H7 (cell line): ENCODE results near the gene GPR108. TPM values are rescaled to one million over a fixed set of nuclear protein-coding genes. Genes with fewer than 3 reads are reported as not detected.
"Not testable (repeated sequence)": the region's sequence is repeated elsewhere in the genome, so short reads cannot be mapped to it uniquely, and the experiment has no call there.

ENCODE experiments used
- DNase-seq: peaks from one replicate; pipeline ENCODE4 v3.0.0; 2012
- H3K27me3 ChIP-seq: 2 replicates; pipeline ENCODE4 v1.6.0; 2011; ENCODE audit warnings: mild to moderate bottlenecking, low read length; ENCODE audit not compliant: control insufficient read depth, insufficient read depth
- H3K36me3 ChIP-seq: replicated peaks from 2 replicates; pipeline ENCODE4 v1.5.1; 2011; ENCODE audit warnings: low read length; ENCODE audit not compliant: control insufficient read depth, insufficient read depth
- H3K4me3 ChIP-seq: 2 replicates; pipeline ENCODE4 v1.5.1; 2011; ENCODE audit warnings: low read depth, mild to moderate bottlenecking, control low read depth, low read length, moderate library complexity; ENCODE audit not compliant: insufficient read depth
- total RNA-seq: library from RNA; depleted of rRNA; stranded (reverse); fragments of >200 nt; shearing (Covaris generic); gene quantifications from 2 replicates; pipeline ENCODE4 v1.2.3, GENCODE V29; 2014

GPR108 gene
- total RNA-seq, 1 experiment from 2014 or later: 61.7 TPM

GRCh38 chr19:6767357-6768235 is 30.2 kb upstream of the GPR108 start, which contains the start of gene SH2D3A:
Gene SH2D3A, minus strand, starts transcription at chr19:6767435. Its CDS starts 3,687 bp downstream, at chr19:6763748.
- DNase-seq: peak; percentile 98
- peak within 1 kb of the TSS; percentile 88 for H3K4me3 ChIP-seq

GRCh38 chr19:6767081-6767356 is 29.6 kb upstream of the GPR108 start:
- Histone ChIP-seq H3K4me3 (peak overlapping the region; percentile 88), H3K27me3 (no peaks in the 10 kb centered on the region), H3K36me3 (peaks cover 1% of the 10 kb centered on the region; the same call in 1 of the 2 replicates)
- DNase-seq: no peak

More at GRCh38 chr19:6767357-6768235, 30.2 kb upstream of the GPR108 start, which contains the start of gene SH2D3A:
- Histone ChIP-seq H3K27me3 (no peaks in the 10 kb centered on the region), H3K36me3 (peaks cover 1% of the 10 kb centered on the region; the same call in 1 of the 2 replicates)

GRCh38 chr19:6766357-6767080 is 29.1 kb upstream of the GPR108 start:
- Histone ChIP-seq H3K27me3 (no peaks in the 10 kb centered on the region), H3K36me3 (peaks cover 1% of the 10 kb centered on the region; the same call in 1 of the 2 replicates), H3K4me3 (peak overlapping the region; percentile 88)
- peak; percentile 24 for DNase-seq

DNA sequence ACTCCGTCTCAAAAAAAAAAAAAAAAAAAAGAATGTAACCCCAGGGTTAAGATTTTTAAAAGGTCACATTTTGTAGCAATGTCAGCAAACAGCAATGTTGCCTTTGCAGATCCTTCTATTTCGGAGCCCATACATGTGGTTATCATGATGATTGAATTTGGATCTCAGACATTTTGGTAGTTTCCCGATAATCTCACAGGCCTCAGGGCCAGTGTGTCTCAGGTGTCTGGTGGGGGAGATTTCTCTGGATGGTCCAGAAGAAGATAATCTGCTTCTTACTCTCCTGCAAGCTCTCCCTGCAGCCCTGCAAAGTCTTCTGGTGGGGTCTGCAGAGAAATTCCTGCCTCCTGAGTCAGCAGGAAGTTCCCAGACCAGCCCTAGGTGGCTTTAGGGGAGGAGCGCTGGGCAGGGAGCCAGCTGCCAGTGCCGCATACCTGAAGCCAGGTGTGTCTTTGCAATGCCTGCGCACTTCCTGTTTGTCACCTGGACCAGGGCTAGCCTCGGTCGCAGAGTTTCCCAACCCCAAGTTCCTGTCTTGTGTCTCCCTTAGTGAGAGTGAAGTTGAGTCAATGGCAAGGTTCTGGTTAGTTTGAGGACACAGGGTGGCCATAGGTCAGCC is 28.5 kb upstream of the GPR108 start:
- H3K36me3 ChIP-seq: peaks cover 1% of the 10 kb centered on the region; the same call in 1 of the 2 replicates
- H3K4me3 ChIP-seq: peak overlapping the region; percentile 88; the same call in 1 of the 2 replicates
- H3K27me3 ChIP-seq: no peaks in the 10 kb centered on the region
- peak; percentile 87 for DNase-seq

- not testable (repeated sequence) for H3K4me3 ChIP-seq, DNase-seq, H3K36me3 ChIP-seq, H3K27me3 ChIP-seq
Observed at GRCh38 chr19:6762253-6762797, 24.9 kb upstream of the GPR108 start.

DNA sequence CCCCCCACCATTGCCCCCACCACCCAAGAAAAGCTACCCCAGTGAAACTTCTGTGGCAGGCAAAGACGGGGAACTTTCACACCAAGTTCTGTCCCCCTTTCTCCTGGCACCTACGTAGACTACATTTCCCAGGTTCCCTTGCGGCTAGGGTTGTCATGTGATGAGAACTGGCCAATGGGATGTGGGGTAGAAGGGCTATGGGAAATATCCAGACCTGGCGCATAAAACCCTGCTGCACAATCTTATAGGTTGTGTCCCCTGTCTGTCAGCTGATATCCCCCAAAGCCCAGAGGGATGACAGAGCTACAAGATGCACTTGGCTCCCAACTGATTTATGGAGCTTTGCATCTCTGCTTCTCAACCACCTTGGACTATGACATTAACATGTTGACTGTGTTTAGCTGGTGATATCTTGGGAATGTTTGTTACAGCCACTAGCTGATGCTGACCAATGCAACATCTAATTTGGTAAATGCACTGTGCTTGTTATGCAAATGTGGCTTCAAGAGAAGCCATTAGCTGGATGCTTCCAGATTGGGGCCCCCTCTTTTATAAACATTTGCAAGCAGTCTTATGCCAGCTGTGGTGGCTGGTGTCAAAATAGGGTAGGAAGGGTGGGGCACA is 23.8 kb upstream of the GPR108 start:
- Histone ChIP-seq H3K36me3 (peaks cover 11% of the 10 kb centered on the region), H3K4me3 (no peak overlapping the region), H3K27me3 (no peaks in the 10 kb centered on the region)
- DNase-seq: peak; percentile 80

GRCh38 chr19:6760606-6761005 is 23.2 kb upstream of the GPR108 start:
- DNase-seq: peak; percentile 26
- H3K4me3 ChIP-seq: no peak overlapping the region
- H3K27me3 ChIP-seq: no peaks in the 10 kb centered on the region
- peaks cover 11% of the 10 kb centered on the region for H3K36me3 ChIP-seq

DNA sequence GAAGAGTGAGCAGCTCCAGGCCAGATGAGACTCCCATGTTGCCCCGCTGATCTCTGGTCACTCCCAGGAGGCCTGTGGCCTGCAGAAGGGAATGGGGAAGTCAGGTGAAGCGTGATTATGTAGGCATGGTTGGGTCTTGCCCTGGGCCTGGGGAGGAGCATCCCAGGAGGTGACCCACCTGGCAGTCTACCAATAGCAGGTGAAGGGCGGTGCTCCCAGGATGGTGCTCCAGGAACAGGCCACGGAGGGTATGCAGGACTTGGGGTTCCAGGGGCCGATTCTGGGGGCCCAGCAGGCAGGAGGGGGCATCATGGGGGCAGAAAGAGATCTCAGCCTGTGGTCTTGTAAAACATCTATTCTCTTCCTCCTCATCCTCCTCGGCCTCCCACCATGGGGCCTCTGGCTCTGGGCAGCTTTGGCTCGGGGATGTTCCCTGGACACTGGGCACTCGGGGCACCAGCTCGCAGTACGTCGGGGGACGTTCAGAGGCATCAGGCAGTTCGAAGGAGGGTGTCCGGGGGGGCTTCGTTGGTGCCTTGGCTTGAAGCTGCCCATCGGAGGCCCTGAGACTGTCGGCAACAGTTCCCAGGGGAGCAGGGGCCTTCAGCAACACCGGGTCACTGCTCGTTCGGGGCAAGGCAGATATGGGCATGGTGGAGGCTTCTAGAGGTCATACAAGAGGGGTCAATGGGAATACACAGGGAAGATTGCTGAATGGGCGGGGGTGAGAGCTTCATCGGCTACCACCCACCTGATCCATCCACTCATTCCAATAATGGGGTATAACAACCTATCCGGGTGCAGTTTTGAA is 17.5 kb upstream of the GPR108 start:
- DNase-seq: peak; percentile 22

DNA sequence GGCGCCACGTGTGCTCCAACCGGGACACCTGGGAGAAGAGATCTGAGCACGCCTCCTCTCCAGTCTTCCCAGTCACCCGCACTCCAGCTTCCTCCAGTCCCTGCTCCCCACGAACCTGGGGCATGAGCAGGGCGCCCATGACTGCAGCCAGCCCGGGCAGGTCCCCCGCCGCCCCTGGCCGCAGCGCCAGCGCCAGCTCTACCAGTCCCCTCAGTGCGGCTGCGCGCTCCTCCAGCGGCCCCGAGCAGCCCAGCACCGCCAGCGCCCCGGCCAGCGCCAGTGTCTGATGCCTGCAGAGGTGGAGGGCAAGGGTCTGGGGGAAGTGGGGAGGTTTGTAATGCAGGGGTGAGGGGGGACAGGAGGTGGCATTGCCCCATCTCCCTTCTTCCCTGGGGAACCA is 16.8 kb upstream of the GPR108 start:
- no peak overlapping the region for H3K4me3 ChIP-seq
- H3K27me3 ChIP-seq: no peaks in the 10 kb centered on the region
- peaks cover 22% of the 10 kb centered on the region for H3K36me3 ChIP-seq
- no peak for DNase-seq

More for the DNA sequence above, 17.5 kb upstream of the GPR108 start:
- Histone ChIP-seq H3K27me3 (no peaks in the 10 kb centered on the region), H3K4me3 (no peak overlapping the region), H3K36me3 (peaks cover 22% of the 10 kb centered on the region)

DNA sequence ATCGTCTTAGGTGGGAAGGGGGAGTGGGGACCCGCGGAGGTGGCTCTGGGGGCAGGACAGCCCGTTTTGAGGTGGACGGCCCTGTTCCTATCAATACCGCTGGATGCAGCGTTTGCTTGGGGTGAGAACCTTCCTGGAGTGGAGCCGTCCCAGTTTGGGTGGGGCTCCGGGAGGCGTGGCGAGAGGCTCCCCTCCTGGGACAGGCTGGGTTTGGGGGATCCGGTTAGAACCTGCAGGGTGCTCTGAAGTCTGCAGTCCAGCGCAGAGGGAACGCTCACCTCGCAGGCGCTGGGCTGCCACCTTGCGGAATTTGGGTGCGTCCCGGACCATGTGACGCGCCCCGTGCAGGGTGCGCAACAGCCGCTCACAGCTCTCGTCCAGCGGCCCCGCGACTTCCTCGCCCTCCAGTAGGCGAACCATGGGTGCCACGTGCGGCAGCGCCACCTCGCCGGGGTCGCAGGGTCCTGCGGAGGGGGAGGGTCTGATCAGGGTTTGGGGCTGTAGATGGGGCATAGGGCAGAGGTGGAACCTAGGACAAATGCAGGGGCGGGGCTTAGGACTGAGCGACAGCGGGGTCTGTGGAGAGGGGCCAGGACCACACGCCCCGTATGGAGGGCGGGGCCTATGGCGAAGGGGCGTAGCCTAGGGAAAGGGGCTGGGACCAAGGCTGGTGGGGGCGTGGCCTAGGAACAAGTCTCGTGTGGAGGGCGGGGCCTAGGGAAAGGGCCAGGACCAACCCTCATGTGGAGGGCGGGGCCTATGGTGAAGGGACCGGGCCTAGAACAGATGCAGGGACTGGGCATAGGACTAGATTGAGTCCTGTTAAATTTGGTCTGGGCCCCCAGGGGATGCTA is 16.0 kb upstream of the GPR108 start:
- DNase-seq: peak; percentile 99
- Histone ChIP-seq H3K4me3 (peak overlapping the region; percentile 39), H3K36me3 (peaks cover 23% of the 10 kb centered on the region), H3K27me3 (no peaks in the 10 kb centered on the region)

- no peaks in the 10 kb centered on the region for H3K27me3 ChIP-seq
- H3K36me3 ChIP-seq: peaks cover 26% of the 10 kb centered on the region
- H3K4me3 ChIP-seq: peak overlapping the region; percentile 39
Observed at GRCh38 chr19:6752256-6753177, 15.1 kb upstream of the GPR108 start.

GRCh38 chr19:6751189-6751588 is 13.8 kb upstream of the GPR108 start:
- Histone ChIP-seq H3K36me3 (peaks cover 33% of the 10 kb centered on the region), H3K27me3 (no peaks in the 10 kb centered on the region), H3K4me3 (no peak overlapping the region)
- DNase-seq: no peak

More at GRCh38 chr19:6752256-6753177, 15.1 kb upstream of the GPR108 start:
- peak; percentile 97 for DNase-seq
